Endodermal cell (in vitro differentiated cells): Measurements from ENCODE around the gene LMAN2L. TPM values are rescaled to one million over a fixed set of nuclear protein-coding genes. Genes with fewer than 3 reads are reported as not detected.

Experiments
- DNase-seq: peaks from one replicate; pipeline ENCODE4 v3.0.0-alpha.2; 2017
- H3K27ac ChIP-seq: 2 replicates; pipeline ENCODE4 v1.5.1; 2013; ENCODE audit warnings: mild to moderate bottlenecking, low read depth, low read length, moderate library complexity
- H3K27me3 ChIP-seq: 2 replicates; pipeline ENCODE4 v1.6.1; 2013; ENCODE audit warnings: mild to moderate bottlenecking, low read length, moderate library complexity; ENCODE audit not compliant: insufficient read depth, control insufficient read depth, poor library complexity, severe bottlenecking
- H3K36me3 ChIP-seq: 2 replicates; pipeline ENCODE4 v1.7.0; 2013; ENCODE audit warnings: mild to moderate bottlenecking, low read length, moderate library complexity; ENCODE audit not compliant: control insufficient read depth, insufficient read depth
- H3K4me1 ChIP-seq: one replicate; pipeline ENCODE4 v1.7.0; 2013; ENCODE audit warnings: low read length; ENCODE audit not compliant: control insufficient read depth, insufficient read depth
- H3K4me3 ChIP-seq: 2 replicates; pipeline ENCODE4 v1.5.1; 2013; ENCODE audit warnings: mild to moderate bottlenecking, low read length, moderate library complexity
- H3K9ac ChIP-seq: 2 replicates; pipeline ENCODE4 v1.6.1; 2013; ENCODE audit warnings: mild to moderate bottlenecking, low read length, moderate library complexity; ENCODE audit not compliant: poor library complexity, severe bottlenecking; ENCODE audit errors: extremely low read depth
- H3K9me3 ChIP-seq: 2 replicates; pipeline ENCODE4 v1.6.1; 2013; ENCODE audit warnings: mild to moderate bottlenecking, low read length, moderate library complexity; ENCODE audit not compliant: control insufficient read depth
- H3K27ac Mint-ChIP-seq: 2 replicates; pipeline ENCODE4 v1.8.0; 2020; ENCODE audit warnings: mixed read lengths
- H3K27me3 Mint-ChIP-seq: 2 replicates; pipeline ENCODE4 v1.8.0; 2021; ENCODE audit warnings: mild to moderate bottlenecking, mixed read lengths; ENCODE audit not compliant: insufficient read depth
- H3K36me3 Mint-ChIP-seq: 2 replicates; pipeline ENCODE4 v1.8.0; 2020; ENCODE audit warnings: low read depth, mixed read lengths
- H3K4me1 Mint-ChIP-seq: 2 replicates; pipeline ENCODE4 v1.8.0; 2020; ENCODE audit warnings: mixed read lengths
- H3K4me3 Mint-ChIP-seq: 2 replicates; pipeline ENCODE4 v1.8.0; 2020; ENCODE audit warnings: mild to moderate bottlenecking, moderate library complexity, mixed read lengths
- H3K9me3 Mint-ChIP-seq: 2 replicates; pipeline ENCODE4 v1.8.0; 2020; ENCODE audit warnings: mild to moderate bottlenecking, mixed read lengths
- CTCF ChIP-seq: fragments of 200-600 bp; sonication (generic); conservative IDR thresholded peaks from 2 replicates; pipeline ENCODE4 v1.5.0; 2021; ENCODE audit warnings: antibody characterized with exemption, mild to moderate bottlenecking
- WGBS, 2 experiments: methylation state at CpG; one replicate each; pipeline versions ENCODE4 v1.1.5 to v1.1.7; 2013; ENCODE audit warnings: missing lambda C conversion rate in 2 of 2, mixed read lengths in 1 of 2; ENCODE audit not compliant: insufficient coverage in 1 of 2, insufficient read length in 1 of 2; 5-methylcytosine and 5-hydroxymethylcytosine counted together
- total RNA-seq, 2 donors: library from RNA; stranded (reverse); fragmentation: NEBNext Ultra II Directional in 1 of 2; extraction: Animal tissue kit (Norgen Biotek cat#: 25700) in 1 of 2; gene quantifications; 2 replicates in 1 of 2; 3 replicates in 1 of 2; pipeline ENCODE4 v1.2.1, GENCODE V29; 2021

LMAN2L gene
- total RNA-seq, 2 donors from 2014 or later, result 24.4 to 30.4 TPM

DNA sequence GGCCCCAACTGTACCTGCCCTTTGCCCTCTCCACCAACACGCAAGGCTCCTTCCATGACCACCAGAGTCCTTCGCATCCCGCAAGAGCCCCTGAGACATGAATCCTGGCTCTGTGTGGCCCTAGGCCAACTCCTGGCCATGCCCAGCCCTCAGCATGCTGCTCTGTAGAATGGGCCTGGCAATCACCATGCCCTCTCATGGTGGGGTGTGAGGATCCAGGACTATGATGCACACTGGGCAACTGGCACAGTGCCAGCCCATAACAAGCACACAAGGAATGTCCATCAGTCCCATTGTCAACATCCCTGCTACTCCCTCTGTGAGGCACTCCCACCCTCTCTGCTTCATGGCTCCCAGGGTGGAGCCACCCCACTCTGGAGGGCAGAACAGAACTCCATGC lies 52.6 kb downstream of the LMAN2L start:
- Mint-ChIP-seq H3K4me1 (no peaks in the 10 kb centered on the region), H3K36me3 (no peaks in the 10 kb centered on the region), H3K27ac (peak overlapping the region; percentile 39), H3K9me3 (no peaks in the 10 kb centered on the region), H3K27me3 (no peaks in the 10 kb centered on the region), H3K4me3 (no peak overlapping the region)
- peak; percentile 35 for DNase-seq
- Histone ChIP-seq H3K4me3 (no peak overlapping the region), H3K4me1 (no peaks in the 10 kb centered on the region), H3K9ac (no peak overlapping the region), H3K36me3 (no peaks in the 10 kb centered on the region), H3K9me3 (no peaks in the 10 kb centered on the region), H3K27me3 (no peaks in the 10 kb centered on the region), H3K27ac (no peak overlapping the region)
- 93 to 95% methylated on average over 3 of the region's 3 CpGs for WGBS, 2 experiments
- TF ChIP-seq CTCF, result no peak

- Mint-ChIP-seq H3K27me3 (no peaks in the 10 kb centered on the region), H3K27ac (no peak overlapping the region), H3K4me3 (no peak overlapping the region), H3K9me3 (no peaks in the 10 kb centered on the region), H3K4me1 (no peaks in the 10 kb centered on the region), H3K36me3 (no peaks in the 10 kb centered on the region)
- Histone ChIP-seq H3K4me1 (peaks cover under 1% of the 10 kb centered on the region), H3K9ac (no peak overlapping the region), H3K27ac (no peak overlapping the region), H3K4me3 (no peak overlapping the region), H3K27me3 (no peaks in the 10 kb centered on the region), H3K9me3 (no peaks in the 10 kb centered on the region), H3K36me3 (no peaks in the 10 kb centered on the region)
- WGBS, 2 experiments, result 90 to 92% methylated on average over 7 to 19 of the region's 19 CpGs
- TF ChIP-seq CTCF, result peak; percentile 68
- DNase-seq, result peak; percentile 86
Measured at GRCh38 chr2:96685577-96686459, 54.0 kb downstream of the LMAN2L start.

DNA sequence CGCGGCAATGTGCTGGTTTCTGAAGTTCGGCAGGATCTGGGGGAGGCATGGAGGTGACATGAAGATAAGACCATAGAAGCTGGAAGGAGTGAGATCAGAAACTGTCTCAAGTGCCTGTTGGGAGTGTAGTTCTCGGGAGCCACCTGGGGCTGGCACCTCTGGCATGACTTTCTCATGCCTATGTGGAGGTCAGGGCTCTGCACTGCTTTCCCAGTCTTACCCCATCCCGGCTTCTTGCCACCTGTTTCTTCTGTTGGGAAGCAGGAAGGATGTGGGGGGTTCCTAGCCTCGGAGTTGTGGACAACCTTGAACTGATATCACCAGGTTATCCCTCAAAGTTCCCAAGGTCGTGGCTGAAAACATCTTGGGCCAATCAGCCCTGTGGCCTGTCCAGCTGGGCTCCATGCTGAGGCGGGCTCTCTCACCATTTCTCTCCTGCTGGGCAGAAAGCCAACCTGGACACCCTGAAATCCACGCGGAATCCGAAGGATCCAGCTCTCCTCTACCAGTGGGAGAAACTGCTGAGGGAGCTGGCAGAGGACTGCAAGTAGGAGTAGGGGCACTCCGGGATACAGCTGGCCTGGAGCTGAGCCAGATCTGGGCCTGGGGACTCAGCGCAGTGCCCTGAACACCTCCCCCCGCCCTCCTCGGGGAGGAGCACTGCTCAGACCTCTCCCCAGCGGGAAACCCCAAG lies 54.8 kb downstream of the LMAN2L start:
- WGBS, 2 experiments, result 89 to 93% methylated on average over 11 to 16 of the region's 16 CpGs
- no peak overlapping the region for H3K4me3 ChIP-seq
- H3K27me3 Mint-ChIP-seq, result no peaks in the 10 kb centered on the region
- H3K9me3 ChIP-seq, result no peaks in the 10 kb centered on the region
- no peaks in the 10 kb centered on the region for H3K9me3 Mint-ChIP-seq
- no peak overlapping the region for H3K27ac ChIP-seq
- no peak overlapping the region for H3K27ac Mint-ChIP-seq
- no peak for TF ChIP-seq CTCF
- H3K27me3 ChIP-seq, result no peaks in the 10 kb centered on the region
- H3K36me3 Mint-ChIP-seq, result no peaks in the 10 kb centered on the region
- H3K36me3 ChIP-seq, result no peaks in the 10 kb centered on the region
- H3K4me1 ChIP-seq, result peaks cover 5% of the 10 kb centered on the region
- peaks cover 7% of the 10 kb centered on the region for H3K4me1 Mint-ChIP-seq
- peak; percentile 27 for DNase-seq
- no peak overlapping the region for H3K4me3 Mint-ChIP-seq
- no peak overlapping the region for H3K9ac ChIP-seq
